Ovary (tissue), 9 donors: ENCODE data around the gene PRDM16. TPM values are rescaled to one million over a fixed set of nuclear protein-coding genes. Genes with fewer than 3 reads are reported as not detected.

ENCODE experiments used
- DNase-seq, 5 donors: peaks; one replicate each; pipeline ENCODE4 v3.0.0-alpha.2; 2019 to 2020
- H3K27ac ChIP-seq, 2 donors: fragments of 200-600 bp; one replicate each; pipeline versions ENCODE4 v1.5.1 to v1.8.0; 2019 to 2022
- H3K27me3 ChIP-seq: fragments of 200-600 bp; one replicate; pipeline ENCODE4 v1.8.0; 2022
- H3K36me3 ChIP-seq: fragments of 200-600 bp; sonication (generic); one replicate; pipeline ENCODE4 v1.5.1; 2019
- H3K4me1 ChIP-seq: one replicate; pipeline ENCODE4 v1.8.1; 2013; ENCODE audit warnings: mild to moderate bottlenecking, moderate library complexity; ENCODE audit not compliant: insufficient read depth
- H3K4me3 ChIP-seq: fragments of 200-600 bp; sonication (generic); one replicate; pipeline ENCODE4 v1.5.1; 2017
- H3K9me3 ChIP-seq, 2 donors: fragments of 200-600 bp in 1 of 2; sonication (generic) in 1 of 2; one replicate each; pipeline versions ENCODE4 v1.5.1 to v1.8.1; 2013 to 2019; ENCODE audit warnings: mild to moderate bottlenecking in 1 of 2, moderate library complexity in 1 of 2
- EP300 ChIP-seq: sonication (generic); formaldehyde crosslinking; IDR thresholded peaks from one replicate; pipeline ENCODE4 v1.6.1; 2017; ENCODE audit warnings: antibody characterized with exemption
- POLR2A ChIP-seq: fragments of 450-650 bp; IDR thresholded peaks from one replicate; pipeline ENCODE4 v1.6.1; 2017; ENCODE audit warnings: antibody characterized with exemption, mild to moderate bottlenecking, moderate library complexity
- WGBS, 3 donors: extraction: QIAGEN DNeasy Blood & Tissue Kit in 1 of 3; methylation state at CpG; one replicate each; pipeline versions ENCODE4 v1.1.5 to v1.1.7; 2013 to 2017; 5-methylcytosine and 5-hydroxymethylcytosine counted together
- intact Hi-C, 4 donors: fragments of 100-400 bp; cut with DNase I; formaldehyde crosslinking; loops; one replicate each; pipeline versions ENCODE4 v1.11.0 to v1.15.1; 2022 to 2023
- polyA plus RNA-seq, 2 donors: library from polyadenylated mRNA; stranded (reverse); fragments of 200-250 nt in 1 of 2; fragments of 350-450 nt in 1 of 2; fragmentation: Illumina TruSeq in 1 of 2; extraction: RNeasy Lipid Tissue Mini Kit (QIAGEN cat#74804) in 1 of 2; gene quantifications; one replicate each; pipeline ENCODE4 v1.2.3, GENCODE V29; 2013 to 2014
- total RNA-seq, 7 donors: library from RNA; depleted of rRNA in 2 of 7; stranded (reverse); fragments of >200 nt in 2 of 7; fragmentation: NEBNext Ultra II Directional in 3 of 7; extraction: Animal tissue kit (Norgen Biotek cat#: 25700) in 3 of 7; gene quantifications; one replicate each; pipeline versions ENCODE4 v1.1.0 to v1.2.4, GENCODE V29; 2016 to 2023
- TF ChIP-seq, protein P1 (sequence below), 3 donors: fragments of 450-650 bp in 2 of 3; fragments of 200-600 bp in 1 of 3; IDR thresholded peaks; one replicate each; pipeline versions ENCODE4 v1.5.1 to v1.8.0; 2016 to 2022; ENCODE audit warnings: antibody characterized with exemption in 3 of 3, mild to moderate bottlenecking in 1 of 3
- donor health status: DM: no; HTN: no; CAD: no; lungs with moderate emphysema.
- donor health status: DM: no; HTN: no; CAD: no.
- donor health status: Bipolar disorder and iron deficiency.
- donor health status: DM: yes; HTN: yes; CAD: no.
- donor health status: DM: no; HTN: no; CAD: no.
- donor health status: DM: yes; HTN: yes; CAD: no.

The PRDM16 gene
- total and polyA plus RNA-seq, 9 donors, result 1.1 to 17.3 (median 3.9) TPM

DNA sequence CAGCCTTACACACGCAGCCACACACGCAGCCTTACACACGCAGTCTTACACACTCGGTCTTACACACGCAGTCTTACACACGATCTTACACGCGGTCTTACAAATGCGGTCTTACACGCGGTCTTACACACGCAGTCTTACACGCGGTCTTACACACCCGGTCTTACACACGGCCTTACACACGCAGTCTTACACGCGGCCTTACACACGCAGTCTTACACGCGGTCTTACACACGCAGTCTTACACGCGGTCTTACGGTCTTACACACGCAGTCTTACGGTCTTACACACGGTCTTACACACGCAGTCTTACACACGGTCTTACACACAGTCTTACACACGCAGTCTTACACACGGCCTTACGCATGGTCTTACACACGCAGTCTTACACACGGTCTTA, 111.9 kb downstream of the PRDM16 start:
- Histone ChIP-seq H3K36me3 (no peaks in the 10 kb centered on the region), H3K27me3 (no peaks in the 10 kb centered on the region), H3K27ac (no peak overlapping the region), H3K4me1 (peaks cover under 1% of the 10 kb centered on the region), H3K9me3 (no peaks in the 10 kb centered on the region), H3K4me3 (no peak overlapping the region)
- WGBS, 3 donors, result 87 to 94% (median 91%) methylated on average over 36 of the region's 36 CpGs
- no peak for DNase-seq
- TF ChIP-seq EP300 (no peak), POLR2A (no peak)
- TF ChIP-seq, protein P1, sequence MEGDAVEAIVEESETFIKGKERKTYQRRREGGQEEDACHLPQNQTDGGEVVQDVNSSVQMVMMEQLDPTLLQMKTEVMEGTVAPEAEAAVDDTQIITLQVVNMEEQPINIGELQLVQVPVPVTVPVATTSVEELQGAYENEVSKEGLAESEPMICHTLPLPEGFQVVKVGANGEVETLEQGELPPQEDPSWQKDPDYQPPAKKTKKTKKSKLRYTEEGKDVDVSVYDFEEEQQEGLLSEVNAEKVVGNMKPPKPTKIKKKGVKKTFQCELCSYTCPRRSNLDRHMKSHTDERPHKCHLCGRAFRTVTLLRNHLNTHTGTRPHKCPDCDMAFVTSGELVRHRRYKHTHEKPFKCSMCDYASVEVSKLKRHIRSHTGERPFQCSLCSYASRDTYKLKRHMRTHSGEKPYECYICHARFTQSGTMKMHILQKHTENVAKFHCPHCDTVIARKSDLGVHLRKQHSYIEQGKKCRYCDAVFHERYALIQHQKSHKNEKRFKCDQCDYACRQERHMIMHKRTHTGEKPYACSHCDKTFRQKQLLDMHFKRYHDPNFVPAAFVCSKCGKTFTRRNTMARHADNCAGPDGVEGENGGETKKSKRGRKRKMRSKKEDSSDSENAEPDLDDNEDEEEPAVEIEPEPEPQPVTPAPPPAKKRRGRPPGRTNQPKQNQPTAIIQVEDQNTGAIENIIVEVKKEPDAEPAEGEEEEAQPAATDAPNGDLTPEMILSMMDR (IDR thresholded peaks at IDR 0.05), result no peak
- intact Hi-C loops, result loop anchor here in 1 of 4 donors (10.0 kb wide), 1 partner anchor 444 kb away; the partner anchor contains the start of gene TPRG1L

DNA sequence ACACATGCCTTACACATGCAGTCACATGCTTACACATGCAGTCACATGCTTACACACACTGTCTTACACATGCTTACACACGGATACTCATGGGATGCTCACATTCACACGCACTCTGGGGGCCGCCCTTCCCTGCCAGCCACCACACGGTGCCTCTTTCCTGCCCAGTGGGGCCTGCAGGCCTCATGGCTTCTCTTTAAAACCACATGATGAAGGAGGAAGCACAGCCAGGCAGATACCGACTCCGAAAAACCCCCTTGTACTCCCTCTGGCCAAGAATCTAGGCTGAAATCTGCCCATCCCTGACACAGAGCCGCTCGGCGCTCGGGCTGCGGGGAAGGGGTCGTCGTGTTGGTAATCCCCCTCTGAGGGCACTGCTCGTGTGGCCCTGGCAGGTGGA, 113.0 kb downstream of the PRDM16 start:
- TF ChIP-seq POLR2A (no peak), EP300 (no peak)
- TF ChIP-seq, protein P1 (IDR thresholded peaks at IDR 0.05), result no peak
- intact Hi-C loops, result loop anchor here in 1 of 4 donors (10.0 kb wide), 1 partner anchor 443 kb away; the partner anchor contains the start of gene TPRG1L
- Histone ChIP-seq H3K9me3 (no peaks in the 10 kb centered on the region), H3K27ac (no peak overlapping the region), H3K4me1 (peaks cover 4% of the 10 kb centered on the region), H3K27me3 (no peaks in the 10 kb centered on the region), H3K4me3 (no peak overlapping the region), H3K36me3 (no peaks in the 10 kb centered on the region)
- DNase-seq, result no peak
- WGBS, 3 donors, result 89 to 94% (median 94%) methylated on average over 14 of the region's 14 CpGs

DNA sequence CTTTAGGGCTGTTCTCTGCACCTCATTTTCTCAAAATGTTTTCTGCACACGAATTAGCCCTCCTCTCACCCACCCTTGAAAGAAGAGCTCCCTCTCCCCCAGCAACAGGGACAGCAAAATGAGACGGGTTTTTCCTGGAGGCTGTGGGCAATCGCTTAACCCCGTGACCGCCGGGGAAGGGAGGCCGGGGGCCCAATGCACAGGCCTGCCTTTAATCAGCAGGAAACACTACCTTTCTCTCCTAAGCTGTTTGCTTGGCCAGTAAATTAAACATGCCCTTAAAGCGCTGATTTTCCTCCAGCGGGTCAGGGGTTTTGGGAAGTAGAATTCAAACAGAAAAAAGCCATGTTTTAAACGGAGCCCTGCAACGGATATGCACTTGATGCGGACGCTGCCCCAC, 114.4 kb downstream of the PRDM16 start:
- no peak overlapping the region for H3K4me3 ChIP-seq
- no peak for TF ChIP-seq EP300
- TF ChIP-seq, protein P1 (IDR thresholded peaks at IDR 0.05), result no peak
- no peak for TF ChIP-seq POLR2A
- H3K36me3 ChIP-seq, result no peaks in the 10 kb centered on the region
- no peaks in the 10 kb centered on the region for H3K9me3 ChIP-seq
- no peaks in the 10 kb centered on the region for H3K27me3 ChIP-seq
- DNase-seq, result no peak
- WGBS, 3 donors, result 50 to 59% (median 58%) methylated on average over 13 of the region's 13 CpGs
- intact Hi-C loops, result loop anchor here in 1 of 4 donors (10.0 kb wide), 1 partner anchor 441 kb away; the partner anchor contains the start of gene TPRG1L
- H3K4me1 ChIP-seq, result peaks cover 4% of the 10 kb centered on the region
- no peak overlapping the region for H3K27ac ChIP-seq

DNA sequence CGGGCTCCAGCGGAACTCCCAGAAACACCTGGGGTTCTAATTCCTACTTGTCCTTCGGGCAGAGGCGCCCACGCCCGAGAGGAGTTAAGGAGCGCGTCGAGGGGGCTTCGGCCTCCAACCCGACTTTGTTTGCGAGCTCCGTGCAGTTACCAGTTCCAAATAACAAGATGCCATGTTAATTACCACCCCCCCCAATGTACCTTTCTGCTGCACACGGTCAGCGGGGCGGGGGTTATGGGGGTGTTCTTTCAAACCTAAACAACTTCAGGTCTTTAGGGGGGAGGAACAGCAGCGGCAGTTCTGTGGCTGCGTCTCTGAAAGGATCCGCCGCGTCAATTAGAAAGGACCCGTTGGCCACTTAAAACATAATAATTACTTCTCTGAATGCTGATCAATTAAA, 114.8 kb downstream of the PRDM16 start:
- H3K4me1 ChIP-seq, result peaks cover 4% of the 10 kb centered on the region
- intact Hi-C loops, result loop anchor here in 1 of 4 donors (10.0 kb wide), 1 partner anchor 441 kb away; the partner anchor contains the start of gene TPRG1L
- DNase-seq, result no peak
- no peaks in the 10 kb centered on the region for H3K9me3 ChIP-seq
- TF ChIP-seq POLR2A, result no peak
- no peak for TF ChIP-seq EP300
- TF ChIP-seq, protein P1 (IDR thresholded peaks at IDR 0.05), result no peak
- 54 to 72% (median 67%) methylated on average over 22 of the region's 22 CpGs for WGBS, 3 donors
- no peak overlapping the region for H3K4me3 ChIP-seq
- H3K27me3 ChIP-seq, result no peaks in the 10 kb centered on the region
- no peak overlapping the region for H3K27ac ChIP-seq
- H3K36me3 ChIP-seq, result no peaks in the 10 kb centered on the region
